Measurements from ENCODE around the gene CSE1L.
"Not testable (repeated sequence)": the region's sequence is repeated elsewhere in the genome, so short reads cannot be mapped to it uniquely, and the experiment has no call there.

The CSE1L gene

GRCh38 chr20:49103019-49103418, 56.9 kb downstream of the CSE1L start:
- H3K9me3 ChIP-seq (ENCODE audit: control insufficient read depth, insufficient read depth, low read depth, low read length), result no peaks in the 10 kb centered on the region
- POLR2A ChIA-PET, result no interaction called here
- TF ChIP-seq MEIS1 (CRISPR knock-in tag; IDR thresholded peaks at IDR 0.05; ENCODE audit: borderline replicate concordance), result no peak
- peak; percentile 39 for TF ChIP-seq SCRT2 (tag by site-specific recombination; IDR thresholded peaks at IDR 0.05)
- TF ChIP-seq ZNF433 (tag by site-specific recombination; IDR thresholded peaks at IDR 0.05; ENCODE audit: low read depth), result no peak
- TF ChIP-seq ZNF175 (tag by site-specific recombination; IDR thresholded peaks at IDR 0.05), result no peak
- 0 out of 2 replicates have a peak overlapping the region, but pooled peaks have one; percentile 16 for H3K27ac ChIP-seq (ENCODE audit: extremely low read depth, low read depth, low read length)
- no peak overlapping the region for H3K4me3 ChIP-seq (ENCODE audit: low read depth, low read length)
- CTCF ChIA-PET, result interaction anchor here (1.6 kb wide), 1 partner anchor 114 kb away, joined by 4 read pairs; no protein-coding TSS in a partner anchor
- H3K4me1 ChIP-seq (ENCODE audit: control insufficient read depth, insufficient read depth, low read length), result no peaks in the 10 kb centered on the region
- peaks cover 38 to 65% of the 10 kb centered on the region in 2 experiments for H3K36me3 ChIP-seq (ENCODE audit: control insufficient read depth in 2 of 2, insufficient read depth in 1 of 2, low read length in 2 of 2)

GRCh38 chr20:49103647-49104364, 57.7 kb downstream of the CSE1L start:
- Histone ChIP-seq H3K27ac (ENCODE audit: extremely low read depth, low read depth, low read length) (no peak overlapping the region), H3K4me3 (ENCODE audit: low read depth, low read length) (no peak overlapping the region), H3K4me1 (ENCODE audit: control insufficient read depth, insufficient read depth, low read length) (no peaks in the 10 kb centered on the region), H3K9me3 (ENCODE audit: control insufficient read depth, insufficient read depth, low read depth, low read length) (no peaks in the 10 kb centered on the region), H3K36me3 (ENCODE audit: control insufficient read depth in 2 of 2, insufficient read depth in 1 of 2, low read length in 2 of 2) (peaks cover 31 to 57% of the 10 kb centered on the region in 2 experiments)
- POLR2A ChIA-PET, result interaction anchor here (1.8 kb wide), 1 partner anchor 57 kb away, joined by 4 read pairs; the partner anchor contains the start of gene CSE1L
- CTCF ChIA-PET, result interaction anchor here (1.6 kb wide), 1 partner anchor 113 kb away, joined by 4 read pairs; no protein-coding TSS in a partner anchor
- no peak for TF ChIP-seq ZNF19 (tag by site-specific recombination; IDR thresholded peaks at IDR 0.05; ENCODE audit: low read depth)
- TF ChIP-seq OVOL3 (tag by site-specific recombination; IDR thresholded peaks at IDR 0.05), result no peak
- 0 out of 2 replicates have a peak, but pooled peaks have one; percentile 22 for TF ChIP-seq ZBTB17 (tag by site-specific recombination; IDR thresholded peaks at IDR 0.05)
- peak; percentile 17; the same call in 1 of the 2 replicates for TF ChIP-seq KLF9 (tag by site-specific recombination; IDR thresholded peaks at IDR 0.05; ENCODE audit: low read depth)
- TF ChIP-seq GLIS1 (tag by site-specific recombination; IDR thresholded peaks at IDR 0.05), result 0 out of 2 replicates have a peak, but pooled peaks have one; percentile 18

- Histone ChIP-seq H3K36me3 (ENCODE audit: control insufficient read depth in 2 of 2, insufficient read depth in 1 of 2, low read length in 2 of 2) (peaks cover 27 to 52% of the 10 kb centered on the region in 2 experiments), H3K27ac (ENCODE audit: extremely low read depth, low read depth, low read length) (no peak overlapping the region), H3K4me3 (ENCODE audit: low read depth, low read length) (no peak overlapping the region), H3K4me1 (ENCODE audit: control insufficient read depth, insufficient read depth, low read length) (no peaks in the 10 kb centered on the region), H3K9me3 (ENCODE audit: control insufficient read depth, insufficient read depth, low read depth, low read length) (no peaks in the 10 kb centered on the region)
- peak; percentile 32; the same call in 1 of the 2 replicates for TF ChIP-seq IKZF3 (tag by site-specific recombination; IDR thresholded peaks at IDR 0.05)
- TF ChIP-seq ZNF600 (tag by site-specific recombination; IDR thresholded peaks at IDR 0.05), result peak; percentile 66; the same call in 1 of the 2 replicates
- 0 out of 2 replicates have a peak, but pooled peaks have one; percentile 7 for TF ChIP-seq KLF9 (tag by site-specific recombination; IDR thresholded peaks at IDR 0.05; ENCODE audit: low read depth)
- no peak for TF ChIP-seq OVOL3 (tag by site-specific recombination; IDR thresholded peaks at IDR 0.05)
- TF ChIP-seq ZNF529 (tag by site-specific recombination; IDR thresholded peaks at IDR 0.05; ENCODE audit: insufficient replicate concordance), result no peak
- 0 out of 2 replicates have a peak, but pooled peaks have one; percentile 1 for TF ChIP-seq GLIS1 (tag by site-specific recombination; IDR thresholded peaks at IDR 0.05)
- ChIA-PET POLR2A (interaction anchor here (1.8 kb wide), 1 partner anchor 58 kb away, joined by 4 read pairs; the partner anchor contains the start of gene CSE1L), CTCF (interaction anchor here (1.0 to 1.6 kb wide), 2 partner anchors 35 to 112 kb away, joined by 3 to 4 read pairs; no protein-coding TSS in a partner anchor)
These were observed 58.2 kb downstream of the CSE1L start for GRCh38 chr20:49104365-49104648.

GRCh38 chr20:49104979-49105547, 59.0 kb downstream of the CSE1L start:
- ChIA-PET POLR2A (interaction anchor here (1.8 kb wide), 1 partner anchor 58 kb away, joined by 4 read pairs; the partner anchor contains the start of gene CSE1L), CTCF (interaction anchor here (1.0 kb wide), 1 partner anchor 35 kb away, joined by 3 read pairs; no protein-coding TSS in a partner anchor)
- not testable (repeated sequence) for H3K4me1 ChIP-seq (ENCODE audit: control insufficient read depth, insufficient read depth, low read length); H3K9me3 ChIP-seq (ENCODE audit: control insufficient read depth, insufficient read depth, low read depth, low read length); H3K27ac ChIP-seq (ENCODE audit: extremely low read depth, low read depth, low read length); H3K4me3 ChIP-seq (ENCODE audit: low read depth, low read length)
- peaks cover 22 to 50% of the 10 kb centered on the region in 2 experiments for H3K36me3 ChIP-seq (ENCODE audit: control insufficient read depth in 2 of 2, insufficient read depth in 1 of 2, low read length in 2 of 2)
- TF ChIP-seq, protein P1, sequence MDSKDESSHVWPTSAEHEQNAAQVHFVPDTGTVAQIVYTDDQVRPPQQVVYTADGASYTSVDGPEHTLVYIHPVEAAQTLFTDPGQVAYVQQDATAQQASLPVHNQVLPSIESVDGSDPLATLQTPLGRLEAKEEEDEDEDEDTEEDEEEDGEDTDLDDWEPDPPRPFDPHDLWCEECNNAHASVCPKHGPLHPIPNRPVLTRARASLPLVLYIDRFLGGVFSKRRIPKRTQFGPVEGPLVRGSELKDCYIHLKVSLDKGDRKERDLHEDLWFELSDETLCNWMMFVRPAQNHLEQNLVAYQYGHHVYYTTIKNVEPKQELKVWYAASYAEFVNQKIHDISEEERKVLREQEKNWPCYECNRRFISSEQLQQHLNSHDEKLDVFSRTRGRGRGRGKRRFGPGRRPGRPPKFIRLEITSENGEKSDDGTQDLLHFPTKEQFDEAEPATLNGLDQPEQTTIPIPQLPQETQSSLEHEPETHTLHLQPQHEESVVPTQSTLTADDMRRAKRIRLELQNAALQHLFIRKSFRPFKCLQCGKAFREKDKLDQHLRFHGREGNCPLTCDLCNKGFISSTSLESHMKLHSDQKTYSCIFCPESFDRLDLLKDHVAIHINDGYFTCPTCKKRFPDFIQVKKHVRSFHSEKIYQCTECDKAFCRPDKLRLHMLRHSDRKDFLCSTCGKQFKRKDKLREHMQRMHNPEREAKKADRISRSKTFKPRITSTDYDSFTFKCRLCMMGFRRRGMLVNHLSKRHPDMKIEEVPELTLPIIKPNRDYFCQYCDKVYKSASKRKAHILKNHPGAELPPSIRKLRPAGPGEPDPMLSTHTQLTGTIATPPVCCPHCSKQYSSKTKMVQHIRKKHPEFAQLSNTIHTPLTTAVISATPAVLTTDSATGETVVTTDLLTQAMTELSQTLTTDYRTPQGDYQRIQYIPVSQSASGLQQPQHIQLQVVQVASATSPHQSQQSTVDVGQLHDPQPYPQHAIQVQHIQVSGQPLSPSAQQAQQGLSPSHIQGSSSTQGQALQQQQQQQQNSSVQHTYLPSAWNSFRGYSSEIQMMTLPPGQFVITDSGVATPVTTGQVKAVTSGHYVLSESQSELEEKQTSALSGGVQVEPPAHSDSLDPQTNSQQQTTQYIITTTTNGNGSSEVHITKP (tag by site-specific recombination; IDR thresholded peaks at IDR 0.05), result peak; percentile 79
- peak; percentile 5; the same call in 1 of the 2 replicates for TF ChIP-seq ZNF239 (tag by site-specific recombination; IDR thresholded peaks at IDR 0.05)

Data from HEK293 (cell line).